MCF 10A (cell line): ENCODE results near the gene FOXP1. TPM values are rescaled to one million over a fixed set of nuclear protein-coding genes. Genes with fewer than 3 reads are reported as not detected.

Source experiments
- BruUV-seq: library from RNA; stranded (reverse); fragments of 400-500 nt; replicated peaks from 2 replicates; lab custom pipeline; 2021; lab: Mats Ljungman, UMichigan
- CTCF ChIA-PET: fragments of 300-600 bp; sonication (Branson Sonifier 250); formaldehyde crosslinking; extraction: SDS; loops from one replicate; lab custom pipeline; 2021; ENCODE audit warnings: antibody characterized with exemption, inconsistent platforms; lab: Yijun Ruan, JAX
- POLR2A ChIA-PET: fragments of 300-600, 350-650 bp; sonication (Branson Sonifier 250); formaldehyde crosslinking; extraction: SDS; loops from one replicate; lab custom pipeline; 2020; ENCODE audit warnings: antibody characterized with exemption, inconsistent platforms; lab: Yijun Ruan, JAX
- DNase-seq: peaks from one replicate; pipeline ENCODE4 v3.0.0-alpha.2; 2018; ENCODE audit not compliant: unreplicated experiment
- H3K27ac Mint-ChIP-seq: one replicate; pipeline ENCODE4 v1.8.0; 2022; ENCODE audit warnings: mild to moderate bottlenecking, low read depth, mixed read lengths; ENCODE audit not compliant: unreplicated experiment
- H3K27me3 Mint-ChIP-seq: one replicate; pipeline ENCODE4 v1.8.0; 2022; ENCODE audit warnings: mixed read lengths; ENCODE audit not compliant: insufficient read depth, unreplicated experiment
- H3K36me3 Mint-ChIP-seq: one replicate; pipeline ENCODE4 v1.8.0; 2022; ENCODE audit warnings: mild to moderate bottlenecking, moderate library complexity, mixed read lengths; ENCODE audit not compliant: insufficient read depth, unreplicated experiment
- H3K4me1 Mint-ChIP-seq: one replicate; pipeline ENCODE4 v1.8.0; 2022; ENCODE audit warnings: mixed read lengths; ENCODE audit not compliant: insufficient read depth, unreplicated experiment
- H3K4me3 Mint-ChIP-seq: one replicate; pipeline ENCODE4 v1.8.0; 2022; ENCODE audit warnings: mild to moderate bottlenecking, moderate library complexity, mixed read lengths; ENCODE audit not compliant: unreplicated experiment
- H3K9me3 Mint-ChIP-seq: one replicate; pipeline ENCODE4 v1.8.0; 2022; ENCODE audit warnings: mixed read lengths; ENCODE audit not compliant: unreplicated experiment
- CTCF ChIP-seq: fragments of 200-600 bp; IDR thresholded peaks from one replicate; pipeline ENCODE4 v1.8.0; 2022; ENCODE audit warnings: antibody characterized with exemption, mild to moderate bottlenecking; ENCODE audit not compliant: unreplicated experiment
- intact Hi-C: fragments of 100-400 bp; cut with micrococcal nuclease; formaldehyde crosslinking; loops from 2 replicates; pipeline ENCODE4 v1.14.1; 2022
- total RNA-seq: library from RNA; stranded (reverse); gene quantifications from 2 replicates; pipeline ENCODE4 v1.2.3, GENCODE V29; 2022

Gene FOXP1
- total RNA-seq, 1 experiment from 2014 or later: 49.0 TPM

- Mint-ChIP-seq H3K4me1 (no peaks in the 10 kb centered on the region), H3K36me3 (peaks cover 20% of the 10 kb centered on the region), H3K27ac (no peak overlapping the region), H3K4me3 (no peak overlapping the region), H3K27me3 (no peaks in the 10 kb centered on the region), H3K9me3 (no peaks in the 10 kb centered on the region)
- no peak for TF ChIP-seq CTCF
- no TSS peak for BruUV-seq
- CTCF ChIA-PET: interaction anchor here (1.1 kb wide), 1 partner anchor 10 kb away, joined by 4 read pairs; no protein-coding TSS in a partner anchor
- POLR2A ChIA-PET: no interaction called here
- DNase-seq: no peak
- intact Hi-C loops: no loop called here
These were observed 94.2 kb downstream of the FOXP1 start for GRCh38 chr3:71489315-71489761.

GRCh38 chr3:71488882-71489281 lies 94.6 kb downstream of the FOXP1 start:
- CTCF ChIA-PET: interaction anchor here (1.1 kb wide), 1 partner anchor 9 kb away, joined by 4 read pairs; no protein-coding TSS in a partner anchor
- no TSS peak for BruUV-seq

GRCh38 chr3:71488391-71488809 lies 95.1 kb downstream of the FOXP1 start:
- Mint-ChIP-seq H3K4me3 (no peak overlapping the region), H3K36me3 (peaks cover 19% of the 10 kb centered on the region), H3K9me3 (no peaks in the 10 kb centered on the region), H3K4me1 (no peaks in the 10 kb centered on the region), H3K27me3 (no peaks in the 10 kb centered on the region), H3K27ac (no peak overlapping the region)
- CTCF ChIA-PET: interaction anchor here (1.1 kb wide), 1 partner anchor 9 kb away, joined by 4 read pairs; no protein-coding TSS in a partner anchor
- no TSS peak for BruUV-seq
- no peak for DNase-seq
- POLR2A ChIA-PET: no interaction called here
- intact Hi-C loops: no loop called here
- TF ChIP-seq CTCF: no peak

More at GRCh38 chr3:71488882-71489281, 94.6 kb downstream of the FOXP1 start:
- TF ChIP-seq CTCF: no peak
- H3K27me3 Mint-ChIP-seq: no peaks in the 10 kb centered on the region
- DNase-seq: no peak
- POLR2A ChIA-PET: no interaction called here
- H3K4me3 Mint-ChIP-seq: no peak overlapping the region
- no peaks in the 10 kb centered on the region for H3K9me3 Mint-ChIP-seq
- intact Hi-C loops: no loop called here
- peaks cover 20% of the 10 kb centered on the region for H3K36me3 Mint-ChIP-seq
- H3K27ac Mint-ChIP-seq: no peak overlapping the region
- H3K4me1 Mint-ChIP-seq: no peaks in the 10 kb centered on the region

GRCh38 chr3:71487418-71487817 lies 96.1 kb downstream of the FOXP1 start:
- H3K27me3 Mint-ChIP-seq: no peaks in the 10 kb centered on the region
- POLR2A ChIA-PET: no interaction called here

More at GRCh38 chr3:71487418-71487817, 96.1 kb downstream of the FOXP1 start:
- no peak for DNase-seq
- Mint-ChIP-seq H3K27ac (no peak overlapping the region), H3K9me3 (no peaks in the 10 kb centered on the region), H3K4me1 (peaks cover 5% of the 10 kb centered on the region), H3K36me3 (peaks cover 9% of the 10 kb centered on the region), H3K4me3 (no peak overlapping the region)
- CTCF ChIA-PET: no interaction called here
- BruUV-seq: no TSS peak
- TF ChIP-seq CTCF: no peak
- intact Hi-C loops: no loop called here
